Muscle layer of duodenum (tissue), 2 donors: Measurements from ENCODE around the gene SCAI.
"Not testable (repeated sequence)": the region's sequence is repeated elsewhere in the genome, so short reads cannot be mapped to it uniquely, and the experiment has no call there.

Experiments used
- H3K27ac ChIP-seq: one replicate; pipeline ENCODE4 v1.7.0; 2013; ENCODE audit warnings: mild to moderate bottlenecking, low read length
- H3K27me3 ChIP-seq: one replicate; pipeline ENCODE4 v1.7.0; 2013; ENCODE audit warnings: low read depth, mild to moderate bottlenecking, control low read depth, low read length
- H3K36me3 ChIP-seq, 2 donors: one replicate each; pipeline ENCODE4 v1.7.0; 2013; ENCODE audit warnings: low read length in 2 of 2, control low read depth in 1 of 2, mild to moderate bottlenecking in 1 of 2; ENCODE audit not compliant: insufficient read depth in 2 of 2, control insufficient read depth in 1 of 2
- H3K4me1 ChIP-seq, 2 donors: one replicate each; pipeline ENCODE4 v1.7.0; 2013; ENCODE audit warnings: low read length in 2 of 2, mild to moderate bottlenecking in 2 of 2, control low read depth in 1 of 2, moderate library complexity in 1 of 2; ENCODE audit not compliant: insufficient read depth in 2 of 2, control insufficient read depth in 1 of 2
- H3K4me3 ChIP-seq, 2 donors: one replicate each; pipeline ENCODE4 v1.7.0; 2013; ENCODE audit warnings: low read length in 2 of 2, low read depth in 1 of 2, mild to moderate bottlenecking in 1 of 2
- H3K9me3 ChIP-seq, 2 donors: one replicate each; pipeline ENCODE4 v1.7.0; 2013; ENCODE audit warnings: low read length in 2 of 2, control low read depth in 1 of 2, mild to moderate bottlenecking in 1 of 2; ENCODE audit not compliant: control insufficient read depth in 1 of 2
- donor health status: healthy.

SCAI gene

DNA sequence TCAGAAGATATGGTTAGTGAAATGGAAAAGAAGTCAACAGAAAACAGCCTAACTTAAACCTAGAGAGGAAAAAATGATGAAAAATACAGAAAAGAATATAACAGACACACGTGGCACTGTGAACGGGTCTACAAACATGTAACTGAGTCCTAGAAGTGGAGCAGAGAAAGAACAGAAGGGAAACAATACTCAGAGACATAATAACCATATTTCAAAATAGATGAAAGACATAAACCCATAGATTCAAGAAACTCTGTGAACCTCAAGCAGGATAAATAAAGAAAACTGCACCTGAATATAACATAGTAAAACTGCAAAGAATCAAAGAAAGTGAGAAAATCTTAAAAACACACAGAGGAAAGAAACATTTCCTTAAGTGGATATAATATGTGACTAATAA, 134.7 kb downstream of the SCAI start:
- H3K27me3 ChIP-seq, result no peaks in the 10 kb centered on the region

GRCh38 chr9:125003332-125003731, 140.0 kb downstream of the SCAI start:
- Histone ChIP-seq H3K27me3 (no peaks in the 10 kb centered on the region), H3K4me1 (no peaks in the 10 kb centered on the region), H3K9me3 (no peaks in the 10 kb centered on the region), H3K36me3 (peaks cover 14 to 15% of the 10 kb centered on the region in 2 donors), H3K27ac (no peak overlapping the region), H3K4me3 (no peak overlapping the region)

More for the DNA sequence above, 134.7 kb downstream of the SCAI start:
- H3K4me3 ChIP-seq, result no peak overlapping the region
- no peaks in the 10 kb centered on the region for H3K4me1 ChIP-seq
- H3K27ac ChIP-seq, result no peak overlapping the region
- H3K9me3 ChIP-seq, result no peaks in the 10 kb centered on the region
- H3K36me3 ChIP-seq, result no peaks in the 10 kb centered on the region

GRCh38 chr9:124983698-124984097, 159.6 kb downstream of the SCAI start:
- Histone ChIP-seq H3K27me3 (no peaks in the 10 kb centered on the region), H3K4me1 (no peaks in the 10 kb centered on the region), H3K36me3 (peaks cover 0 to 9% of the 10 kb centered on the region in 2 donors), H3K27ac (no peak overlapping the region), H3K4me3 (no peak overlapping the region), H3K9me3 (no peaks in the 10 kb centered on the region)

DNA sequence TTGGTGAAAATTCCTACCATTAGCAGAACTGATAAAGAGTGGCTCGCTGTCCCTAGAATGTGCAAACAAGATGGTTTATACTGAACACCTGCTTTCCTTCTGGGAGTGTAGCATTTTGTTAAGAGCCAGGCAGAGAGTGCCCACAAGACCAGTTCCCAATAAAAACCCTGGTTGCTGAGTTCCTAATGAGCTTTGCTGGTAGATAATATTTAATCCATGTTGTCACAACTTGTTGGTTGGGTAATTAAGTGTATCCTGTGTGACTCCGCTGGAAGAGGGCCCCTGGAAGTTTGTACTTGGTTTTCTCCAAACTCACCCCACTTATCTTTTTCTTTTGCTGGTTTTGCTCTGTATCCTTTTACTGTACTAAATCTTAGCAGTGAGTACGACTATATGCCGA, 162.9 kb downstream of the SCAI start:
- H3K36me3 ChIP-seq, result peaks cover 0 to 10% of the 10 kb centered on the region in 2 donors
- no peaks in the 10 kb centered on the region for H3K4me1 ChIP-seq
- H3K4me3 ChIP-seq, result no peak overlapping the region
- no peak overlapping the region for H3K27ac ChIP-seq
- no peaks in the 10 kb centered on the region for H3K9me3 ChIP-seq
- no peaks in the 10 kb centered on the region for H3K27me3 ChIP-seq

- no peaks in the 10 kb centered on the region for H3K9me3 ChIP-seq
- H3K36me3 ChIP-seq, result peaks cover 13 to 15% of the 10 kb centered on the region in 2 donors
- H3K4me1 ChIP-seq, result no peaks in the 10 kb centered on the region
- no peaks in the 10 kb centered on the region for H3K27me3 ChIP-seq
- no peak overlapping the region for H3K27ac ChIP-seq
- no peak overlapping the region for H3K4me3 ChIP-seq
Observed at GRCh38 chr9:124975131-124975530, 168.2 kb downstream of the SCAI start.

GRCh38 chr9:124973807-124974206, 169.5 kb downstream of the SCAI start:
- H3K27me3 ChIP-seq, result no peaks in the 10 kb centered on the region
- no peaks in the 10 kb centered on the region for H3K9me3 ChIP-seq
- no peaks in the 10 kb centered on the region for H3K4me1 ChIP-seq
- peaks cover 13 to 16% of the 10 kb centered on the region in 2 donors for H3K36me3 ChIP-seq
- H3K27ac ChIP-seq, result no peak overlapping the region
- H3K4me3 ChIP-seq, result no peak overlapping the region

DNA sequence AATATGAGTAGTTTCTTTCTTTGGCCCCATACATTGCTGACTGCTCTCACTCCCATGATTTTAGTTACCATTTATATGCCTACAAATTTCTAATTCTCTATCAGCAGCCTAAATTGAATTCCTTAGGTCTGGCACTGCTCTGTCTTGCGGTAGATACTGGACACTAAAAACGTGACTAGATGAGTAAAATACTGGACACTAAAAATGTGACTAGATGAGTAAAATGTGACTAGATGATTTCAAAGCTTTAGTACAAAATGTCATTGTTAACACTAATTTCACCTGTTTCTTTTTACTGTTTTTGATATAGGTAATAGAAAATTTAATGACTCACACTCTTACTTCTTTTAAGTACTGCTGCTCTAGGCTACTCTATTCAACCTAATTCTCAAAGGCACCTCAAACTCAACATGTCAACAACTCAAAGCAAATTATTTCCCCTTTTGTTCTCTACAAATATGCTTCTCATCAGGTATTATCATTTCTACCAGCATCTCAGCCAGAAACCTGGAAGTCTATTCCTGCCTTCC, 171.0 kb downstream of the SCAI start:
- Histone ChIP-seq H3K4me1 (no peaks in the 10 kb centered on the region), H3K4me3 (no peak overlapping the region), H3K27ac (no peak overlapping the region), H3K36me3 (peaks cover 13 to 21% of the 10 kb centered on the region in 2 donors), H3K27me3 (no peaks in the 10 kb centered on the region), H3K9me3 (no peaks in the 10 kb centered on the region)

DNA sequence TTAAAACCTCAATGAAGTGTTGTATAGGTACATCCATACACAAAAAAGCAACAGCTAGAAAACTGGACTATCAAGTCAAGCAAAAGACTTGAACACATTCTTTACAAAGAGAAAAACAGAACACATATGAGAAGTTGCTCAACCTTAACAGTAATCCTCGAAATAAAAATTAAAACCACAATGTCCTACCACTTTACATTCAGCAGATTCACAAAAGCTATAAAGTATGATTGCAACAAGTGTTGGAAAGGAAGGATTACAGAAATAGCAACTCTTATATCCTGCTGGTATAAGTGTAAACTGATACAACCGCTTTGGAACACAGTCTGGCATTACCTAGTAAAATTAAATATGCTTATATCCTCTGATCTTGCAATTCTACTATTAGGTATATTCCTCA, 173.9 kb downstream of the SCAI start:
- Histone ChIP-seq H3K27me3 (no peaks in the 10 kb centered on the region), H3K9me3 (no peaks in the 10 kb centered on the region), H3K36me3 (peaks cover 4 to 21% of the 10 kb centered on the region in 2 donors), H3K27ac (no peak overlapping the region), H3K4me3 (no peak overlapping the region), H3K4me1 (no peaks in the 10 kb centered on the region)

DNA sequence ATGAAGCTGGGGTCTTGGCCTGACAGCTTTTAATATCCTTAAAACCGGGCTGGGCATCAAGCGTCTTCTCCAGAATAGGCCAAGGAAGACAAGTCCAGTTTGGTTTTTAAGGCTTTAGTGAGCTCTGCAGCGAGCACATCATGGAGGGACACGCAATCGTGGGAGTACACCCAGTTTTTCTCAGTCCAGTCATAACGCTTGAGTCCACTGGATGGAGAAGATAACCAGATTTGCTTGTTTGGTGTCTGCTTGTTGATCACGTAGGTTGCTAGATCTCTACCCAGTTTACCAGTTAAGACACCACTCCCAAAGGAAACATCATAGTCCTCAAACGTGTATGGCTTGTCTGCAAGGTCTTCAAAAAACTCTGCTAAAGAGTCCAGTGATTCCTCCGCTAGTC, 175.1 kb downstream of the SCAI start:
- Histone ChIP-seq H3K27ac (no peak overlapping the region), H3K27me3 (no peaks in the 10 kb centered on the region), H3K36me3 (peaks cover 4 to 16% of the 10 kb centered on the region in 2 donors), H3K4me1 (no peaks in the 10 kb centered on the region), H3K9me3 (no peaks in the 10 kb centered on the region), H3K4me3 (no peak overlapping the region)

DNA sequence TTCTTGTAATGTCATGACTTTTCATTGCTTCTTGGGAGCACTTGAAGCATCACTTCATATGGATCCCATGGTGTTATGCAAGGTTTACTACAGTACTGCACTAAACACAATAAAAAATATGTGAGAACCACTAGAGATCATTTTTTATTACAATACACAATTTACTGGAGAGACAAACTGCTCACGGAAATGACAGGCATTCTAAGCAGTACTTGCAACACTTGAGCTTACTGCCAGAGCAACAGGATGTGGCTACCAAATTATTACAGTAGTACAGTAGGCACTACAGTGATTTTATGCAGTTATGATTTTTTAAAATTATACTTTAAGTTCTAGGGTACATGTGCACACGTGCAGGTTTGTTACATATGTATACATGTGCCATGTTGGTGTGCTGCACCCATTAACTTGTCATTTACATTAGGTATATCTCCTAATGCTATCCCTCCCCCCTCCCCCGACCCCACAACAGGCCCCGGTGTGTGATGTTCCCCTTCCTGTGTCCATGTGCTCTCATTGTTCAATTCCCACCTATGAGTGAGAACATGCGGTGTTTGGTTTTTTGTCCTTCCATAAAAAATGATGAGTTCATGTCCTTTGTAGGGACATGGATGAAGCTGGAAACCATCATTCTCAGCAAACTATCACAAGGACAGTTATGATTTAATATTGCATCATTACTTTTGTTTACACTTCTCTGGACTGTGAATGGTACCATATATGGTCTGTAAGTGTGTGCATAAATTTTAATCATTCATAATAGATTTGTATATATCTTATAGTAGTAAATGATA, 177.4 kb downstream of the SCAI start:
- peaks cover 0 to 13% of the 10 kb centered on the region in 2 donors for H3K36me3 ChIP-seq
- not testable (repeated sequence) for H3K4me1 ChIP-seq, H3K27me3 ChIP-seq, H3K9me3 ChIP-seq, H3K4me3 ChIP-seq, H3K27ac ChIP-seq

- Histone ChIP-seq H3K27me3 (no peaks in the 10 kb centered on the region), H3K9me3 (no peaks in the 10 kb centered on the region), H3K4me3 (no peak overlapping the region), H3K27ac (no peak overlapping the region), H3K36me3 (peaks cover 0 to 5% of the 10 kb centered on the region in 2 donors), H3K4me1 (no peaks in the 10 kb centered on the region)
Observed at GRCh38 chr9:124964604-124965003, 178.7 kb downstream of the SCAI start.

DNA sequence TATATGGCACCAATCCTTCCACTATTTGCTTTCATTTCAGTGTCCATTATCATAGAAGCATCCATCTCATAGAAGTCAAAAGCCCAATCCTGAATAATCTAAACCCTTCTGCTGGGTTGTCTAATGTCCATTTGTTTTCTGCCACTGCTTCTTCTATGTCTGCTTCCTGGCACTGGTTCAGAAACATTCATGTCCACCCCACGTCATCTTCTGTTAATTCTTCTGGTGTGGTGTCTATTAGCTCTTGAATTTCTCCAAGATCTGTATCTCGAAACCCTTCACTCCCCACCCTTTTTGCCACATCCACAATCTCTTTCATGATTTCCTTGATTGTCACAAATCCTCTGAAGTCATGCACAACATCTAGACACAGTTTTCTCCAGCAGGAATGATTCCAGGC, 179.3 kb downstream of the SCAI start:
- H3K27ac ChIP-seq, result no peak overlapping the region
- H3K4me3 ChIP-seq, result no peak overlapping the region
- no peaks in the 10 kb centered on the region for H3K4me1 ChIP-seq
- H3K27me3 ChIP-seq, result no peaks in the 10 kb centered on the region
- H3K36me3 ChIP-seq, result peaks cover 0 to 5% of the 10 kb centered on the region in 2 donors
- H3K9me3 ChIP-seq, result no peaks in the 10 kb centered on the region
